ENCODE measurements around the gene ZNF423.

DNA sequence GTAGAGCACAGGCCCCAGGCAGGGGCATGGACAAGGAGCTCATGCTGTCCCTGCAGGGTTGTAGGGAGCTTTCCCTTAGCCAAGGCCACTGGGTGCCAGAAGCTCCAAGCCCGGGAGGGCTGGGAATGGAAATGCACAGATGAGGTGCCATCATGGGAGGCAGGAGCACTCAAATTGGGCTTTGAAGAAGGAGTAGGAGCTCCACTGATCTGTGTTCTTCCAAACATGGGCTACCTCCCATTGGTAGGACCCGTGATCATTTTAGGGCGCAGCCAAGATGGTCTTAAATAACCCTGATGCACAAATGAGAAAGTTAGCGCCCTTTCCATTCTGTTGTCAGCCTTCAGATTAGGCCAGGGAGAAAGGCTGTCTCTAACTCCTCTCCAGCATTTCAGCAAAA is 201.5 kb downstream of the ZNF423 start:
- TF ChIP-seq CTCF (IDR thresholded peaks at IDR 0.05; ENCODE audit: low read depth, low read length, poor library complexity, severe bottlenecking) (no peak), EZH2phosphoT487 (IDR thresholded peaks at IDR 0.05; ENCODE audit: borderline replicate concordance, low read length) (no peak)

Data from DOHH2 (cell line).